ENCODE measurements around the gene SHE. TPM values are rescaled to one million over a fixed set of nuclear protein-coding genes. Genes with fewer than 3 reads are reported as not detected.

Gene SHE
- total RNA-seq, 2 donors from 2014 or later, result 2.6 to 4.2 TPM

GRCh38 chr1:154453574-154454352, 48.4 kb downstream of the SHE start:
- H3K27ac ChIP-seq, result no peak overlapping the region
- 65% methylated on average over 5 of the region's 5 CpGs for WGBS, 2 donors
- ATAC-seq, result no peak

GRCh38 chr1:154453161-154453560, 49.1 kb downstream of the SHE start:
- H3K9me3 ChIP-seq, result no peaks in the 10 kb centered on the region
- no peak for DNase-seq
- no peak overlapping the region for H3K27ac ChIP-seq
- H3K36me3 ChIP-seq (replicated peaks in 1 of 2; ENCODE audit: insufficient read depth in 1 of 2, low read depth in 2 of 2), result peaks cover 0 to 1% of the 10 kb centered on the region in 2 donors
- no peak for ATAC-seq
- H3K27me3 ChIP-seq, result no peaks in the 10 kb centered on the region
- no peaks in the 10 kb centered on the region for H3K4me1 ChIP-seq
- WGBS, 2 donors, result 77 to 83% methylated on average over 5 of the region's 5 CpGs
- H3K4me3 ChIP-seq, result no peak overlapping the region
- TF ChIP-seq CTCF (IDR thresholded peaks at IDR 0.05) (no peak), POLR2A (IDR thresholded peaks at IDR 0.05) (no peak)
- intact Hi-C loops (cut with DNase I), result no loop called here

More at GRCh38 chr1:154453574-154454352, 48.4 kb downstream of the SHE start:
- Histone ChIP-seq H3K27me3 (no peaks in the 10 kb centered on the region), H3K4me3 (no peak overlapping the region), H3K4me1 (no peaks in the 10 kb centered on the region), H3K9me3 (no peaks in the 10 kb centered on the region), H3K36me3 (replicated peaks in 1 of 2; ENCODE audit: insufficient read depth in 1 of 2, low read depth in 2 of 2) (no peaks in the 10 kb centered on the region)
- intact Hi-C loops (cut with DNase I), result no loop called here
- TF ChIP-seq CTCF (IDR thresholded peaks at IDR 0.05) (no peak), POLR2A (IDR thresholded peaks at IDR 0.05) (no peak)
- no peak for DNase-seq

GRCh38 chr1:154448331-154448811, 53.8 kb downstream of the SHE start:
- no peak overlapping the region for H3K4me3 ChIP-seq
- peaks cover 0 to 1% of the 10 kb centered on the region in 2 donors for H3K36me3 ChIP-seq (replicated peaks in 1 of 2; ENCODE audit: insufficient read depth in 1 of 2, low read depth in 2 of 2)
- ATAC-seq (no peak), DNase-seq (no peak)
- no peak overlapping the region for H3K27ac ChIP-seq
- no peaks in the 10 kb centered on the region for H3K4me1 ChIP-seq
- H3K9me3 ChIP-seq, result no peaks in the 10 kb centered on the region
- intact Hi-C loops (cut with DNase I), result no loop called here
- H3K27me3 ChIP-seq, result no peaks in the 10 kb centered on the region
- 76 to 77% methylated on average over 7 of the region's 7 CpGs for WGBS, 2 donors
- TF ChIP-seq POLR2A (IDR thresholded peaks at IDR 0.05) (no peak), CTCF (IDR thresholded peaks at IDR 0.05) (no peak)

- no peaks in the 10 kb centered on the region for H3K4me1 ChIP-seq
These were observed 55.4 kb downstream of the SHE start for GRCh38 chr1:154446789-154447188.

More at GRCh38 chr1:154446789-154447188, 55.4 kb downstream of the SHE start:
- H3K9me3 ChIP-seq, result no peaks in the 10 kb centered on the region
- no peak for TF ChIP-seq CTCF (IDR thresholded peaks at IDR 0.05)
- no peak for TF ChIP-seq POLR2A (IDR thresholded peaks at IDR 0.05)
- DNase-seq (no peak), ATAC-seq (no peak)
- H3K4me3 ChIP-seq, result no peak overlapping the region
- H3K27me3 ChIP-seq, result no peaks in the 10 kb centered on the region
- H3K27ac ChIP-seq, result no peak overlapping the region
- 88 to 91% methylated on average over 6 of the region's 6 CpGs for WGBS, 2 donors
- H3K36me3 ChIP-seq (replicated peaks in 1 of 2; ENCODE audit: insufficient read depth in 1 of 2, low read depth in 2 of 2), result peaks cover 0 to 1% of the 10 kb centered on the region in 2 donors
- intact Hi-C loops (cut with DNase I), result no loop called here

Data from body of pancreas (tissue), 4 donors.